BE2C (cell line): ENCODE measurements around the gene TDRD5.

Experiments used
- DNase-seq: peaks from one replicate; pipeline ENCODE4 v3.0.0-alpha.2; 2020
- H3K27me3 ChIP-seq: fragments of 250-450 bp; sonication (Bioruptor Pico); 2 replicates; pipeline ENCODE4 v1.5.1; 2020; ENCODE audit warnings: mild to moderate bottlenecking
- H3K36me3 ChIP-seq: fragments of 250-450 bp; sonication (Bioruptor Pico); 2 replicates; pipeline ENCODE4 v1.5.1; 2020; ENCODE audit warnings: mild to moderate bottlenecking
- H3K4me1 ChIP-seq: fragments of 250-450 bp; sonication (Bioruptor Pico); 2 replicates; pipeline ENCODE4 v1.5.1; 2020
- H3K4me3 ChIP-seq: 2 replicates; pipeline ENCODE4 v1.5.1; 2011; ENCODE audit warnings: low read depth, low read length
- H3K9me3 ChIP-seq: fragments of 250-450 bp; sonication (Bioruptor Pico); 2 replicates; pipeline ENCODE4 v1.5.1; 2020
- TF ChIP-seq, protein P1 (sequence below): IDR thresholded peaks from 2 replicates; pipeline ENCODE4 v1.5.1; 2012; ENCODE audit warnings: mild to moderate bottlenecking, low read depth, low read length

TDRD5 gene

DNA sequence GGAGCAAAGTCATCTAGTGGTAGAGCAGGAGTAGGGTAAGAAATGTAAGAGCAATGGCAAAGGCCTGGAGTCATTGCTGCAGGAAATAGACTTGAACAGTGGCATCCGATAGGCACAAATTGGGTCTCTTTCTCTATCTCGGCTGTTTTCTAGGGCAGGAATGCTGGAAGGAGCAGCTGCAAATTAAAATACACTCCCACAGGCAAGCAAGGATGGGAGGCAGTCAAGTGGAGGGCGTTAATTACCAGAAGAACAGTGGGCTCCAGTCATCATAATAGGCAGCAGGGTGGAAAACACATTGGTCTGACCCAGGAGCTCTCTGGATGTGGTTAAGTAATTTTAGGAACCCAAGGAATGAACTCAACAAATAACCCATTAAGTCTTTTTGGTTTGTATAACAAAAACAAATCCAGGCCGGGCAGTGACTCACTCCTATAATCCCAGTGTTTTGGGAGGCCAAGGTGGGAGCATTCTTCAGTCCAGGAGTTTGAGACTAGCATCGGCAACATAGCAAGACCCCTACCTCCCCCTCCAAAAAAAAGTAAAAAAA, 7.8 kb upstream of the TDRD5 start:
- Histone ChIP-seq H3K9me3 (no peaks in the 10 kb centered on the region), H3K27me3 (peaks cover 26% of the 10 kb centered on the region), H3K4me1 (no peaks in the 10 kb centered on the region), H3K4me3 (no peak overlapping the region), H3K36me3 (no peaks in the 10 kb centered on the region)
- TF ChIP-seq, protein P1, sequence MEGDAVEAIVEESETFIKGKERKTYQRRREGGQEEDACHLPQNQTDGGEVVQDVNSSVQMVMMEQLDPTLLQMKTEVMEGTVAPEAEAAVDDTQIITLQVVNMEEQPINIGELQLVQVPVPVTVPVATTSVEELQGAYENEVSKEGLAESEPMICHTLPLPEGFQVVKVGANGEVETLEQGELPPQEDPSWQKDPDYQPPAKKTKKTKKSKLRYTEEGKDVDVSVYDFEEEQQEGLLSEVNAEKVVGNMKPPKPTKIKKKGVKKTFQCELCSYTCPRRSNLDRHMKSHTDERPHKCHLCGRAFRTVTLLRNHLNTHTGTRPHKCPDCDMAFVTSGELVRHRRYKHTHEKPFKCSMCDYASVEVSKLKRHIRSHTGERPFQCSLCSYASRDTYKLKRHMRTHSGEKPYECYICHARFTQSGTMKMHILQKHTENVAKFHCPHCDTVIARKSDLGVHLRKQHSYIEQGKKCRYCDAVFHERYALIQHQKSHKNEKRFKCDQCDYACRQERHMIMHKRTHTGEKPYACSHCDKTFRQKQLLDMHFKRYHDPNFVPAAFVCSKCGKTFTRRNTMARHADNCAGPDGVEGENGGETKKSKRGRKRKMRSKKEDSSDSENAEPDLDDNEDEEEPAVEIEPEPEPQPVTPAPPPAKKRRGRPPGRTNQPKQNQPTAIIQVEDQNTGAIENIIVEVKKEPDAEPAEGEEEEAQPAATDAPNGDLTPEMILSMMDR, result no peak
- no peak for DNase-seq

DNA sequence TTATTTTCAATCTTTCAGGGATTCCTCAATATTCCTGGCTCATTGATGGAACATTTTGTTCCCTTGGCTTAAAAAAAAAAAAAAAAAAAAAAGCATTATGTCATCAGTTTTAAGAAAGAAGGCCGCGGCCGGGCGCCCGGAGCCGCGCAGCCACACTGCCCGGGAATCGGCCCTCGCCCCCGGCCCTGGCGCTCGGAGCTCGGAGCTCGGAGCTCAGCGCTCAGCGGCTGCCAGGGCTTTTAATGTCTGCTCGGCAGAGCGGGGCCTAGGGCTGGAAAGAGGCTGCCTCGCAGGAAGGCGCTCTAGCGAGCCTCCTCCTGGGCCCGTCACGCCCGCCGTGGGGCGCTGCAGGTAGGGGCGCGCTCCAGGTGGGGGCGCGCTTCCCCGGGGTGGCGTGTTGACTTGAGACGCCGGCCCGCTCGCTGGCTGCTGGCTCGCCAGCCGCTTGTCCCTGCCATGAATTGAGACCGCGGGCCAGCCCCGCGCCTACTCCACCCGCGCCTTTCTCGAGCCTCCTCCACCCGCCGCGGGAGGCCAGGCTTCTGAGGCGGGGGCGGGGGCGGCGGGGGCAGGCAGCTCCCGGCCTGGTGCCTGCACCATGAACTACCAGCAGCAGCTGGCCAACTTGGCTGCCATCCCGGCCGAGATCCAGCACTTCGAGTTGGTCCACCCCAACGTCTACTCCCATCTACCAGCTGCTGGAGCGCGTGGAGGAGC, 5.4 kb upstream of the TDRD5 start:
- peak; percentile 82 for DNase-seq
- H3K9me3 ChIP-seq, result no peaks in the 10 kb centered on the region
- no peaks in the 10 kb centered on the region for H3K36me3 ChIP-seq
- H3K27me3 ChIP-seq, result peaks cover 22% of the 10 kb centered on the region
- TF ChIP-seq, protein P1, result peak; percentile 72
- peak overlapping the region; percentile 56 for H3K4me3 ChIP-seq
- no peaks in the 10 kb centered on the region for H3K4me1 ChIP-seq

DNA sequence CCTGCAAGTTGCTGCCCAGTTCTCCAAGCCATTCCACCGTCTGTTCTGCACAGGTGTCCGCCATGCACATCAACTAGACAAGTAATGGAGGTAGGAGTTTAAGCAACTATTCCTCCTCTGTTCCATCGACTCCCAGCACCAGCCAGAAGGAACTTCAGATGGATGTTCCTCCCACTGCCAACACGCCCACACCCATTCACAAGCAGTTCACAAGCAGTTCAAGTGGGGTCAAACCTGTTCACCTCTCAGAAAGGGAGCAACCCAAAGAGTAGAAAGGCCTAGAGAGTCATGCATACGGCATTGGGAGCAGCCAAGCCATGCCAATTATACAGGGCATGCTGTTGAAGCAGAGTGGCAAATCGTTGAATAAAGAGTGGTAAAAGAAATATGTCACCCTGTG, 4.3 kb upstream of the TDRD5 start:
- H3K27me3 ChIP-seq, result peaks cover 26% of the 10 kb centered on the region

DNA sequence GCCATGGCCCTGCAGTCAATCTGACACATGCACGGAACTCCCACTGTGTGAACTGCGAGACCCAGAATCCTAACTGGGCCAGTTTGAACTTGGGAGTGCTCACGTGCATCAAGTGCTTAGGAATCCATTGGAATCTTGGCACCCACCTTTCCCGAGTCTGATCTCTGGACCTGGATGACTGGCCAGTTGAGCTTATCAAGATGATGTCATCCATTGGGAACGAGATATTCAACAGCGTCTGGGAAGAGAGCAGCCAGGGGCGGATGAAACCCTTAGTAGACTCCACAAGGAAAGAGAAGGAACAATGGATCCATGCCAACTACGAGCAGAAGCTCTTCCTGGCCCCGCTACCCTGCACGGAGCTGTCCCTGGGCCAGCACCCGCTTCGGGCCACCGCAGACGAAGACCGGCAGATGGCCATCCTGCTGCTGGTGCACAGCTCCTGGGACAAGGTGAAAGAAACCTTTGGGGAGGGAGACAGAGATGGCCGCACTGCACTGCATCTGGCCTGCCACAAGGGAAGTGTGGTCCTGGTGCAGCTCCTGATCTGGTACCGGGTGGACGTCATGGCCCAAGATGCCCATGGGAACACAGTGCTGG, 3.1 kb upstream of the TDRD5 start:
- TF ChIP-seq, protein P1, result no peak
- no peak for DNase-seq
- peaks cover 28% of the 10 kb centered on the region for H3K27me3 ChIP-seq
- no peak overlapping the region for H3K4me3 ChIP-seq
- H3K4me1 ChIP-seq, result no peaks in the 10 kb centered on the region
- no peaks in the 10 kb centered on the region for H3K36me3 ChIP-seq
- H3K9me3 ChIP-seq, result no peaks in the 10 kb centered on the region

More for the DNA sequence above, 4.3 kb upstream of the TDRD5 start:
- H3K4me1 ChIP-seq, result no peaks in the 10 kb centered on the region
- no peaks in the 10 kb centered on the region for H3K9me3 ChIP-seq
- no peak for DNase-seq
- TF ChIP-seq, protein P1, result no peak
- no peaks in the 10 kb centered on the region for H3K36me3 ChIP-seq
- no peak overlapping the region for H3K4me3 ChIP-seq

DNA sequence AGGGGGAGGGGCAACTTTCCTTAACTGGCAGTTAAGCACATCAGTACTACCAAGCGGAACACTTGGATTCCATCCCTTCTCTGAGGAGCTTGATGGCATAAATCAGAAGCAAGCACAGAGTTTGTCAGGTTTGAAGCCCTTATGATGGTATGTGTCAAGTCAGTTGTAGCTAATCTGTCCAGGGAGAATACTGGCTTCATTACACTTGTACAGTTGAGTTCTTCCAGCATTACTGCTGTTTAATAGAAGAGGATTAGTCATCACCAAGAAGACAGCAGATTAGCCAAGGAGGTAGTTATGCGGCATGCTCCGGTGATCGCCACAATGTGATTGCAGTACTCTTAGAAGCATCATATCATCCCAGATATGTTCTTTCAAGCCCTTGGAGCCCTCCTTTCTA, 2.1 kb upstream of the TDRD5 start:
- H3K4me3 ChIP-seq, result no peak overlapping the region
- no peaks in the 10 kb centered on the region for H3K4me1 ChIP-seq
- peaks cover 36% of the 10 kb centered on the region for H3K27me3 ChIP-seq
- no peak for DNase-seq
- TF ChIP-seq, protein P1, result no peak
- no peaks in the 10 kb centered on the region for H3K36me3 ChIP-seq
- no peaks in the 10 kb centered on the region for H3K9me3 ChIP-seq

DNA sequence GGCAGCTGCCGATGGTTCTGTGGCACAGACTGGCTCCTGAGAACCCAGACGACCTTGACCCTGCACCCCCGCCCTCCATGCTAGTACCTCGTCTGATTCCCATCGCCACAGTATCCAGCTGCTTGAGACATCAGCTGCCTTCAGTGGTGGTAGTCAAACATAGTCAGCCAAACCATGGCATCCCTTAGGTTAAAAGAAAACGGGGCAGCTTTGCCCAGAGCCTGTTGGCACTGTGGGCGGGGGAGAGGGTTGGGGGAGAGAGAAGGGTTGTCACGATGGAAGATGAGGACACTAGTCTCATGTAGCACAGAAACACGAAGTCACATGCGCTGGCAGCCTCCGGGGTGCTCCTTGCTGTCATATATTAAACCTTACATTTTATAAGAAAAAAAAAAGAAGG, 961 bp upstream of the TDRD5 start:
- Histone ChIP-seq H3K36me3 (no peaks in the 10 kb centered on the region), H3K27me3 (peaks cover 27% of the 10 kb centered on the region)
- TF ChIP-seq, protein P1, result no peak

More for the DNA sequence above, 961 bp upstream of the TDRD5 start:
- Histone ChIP-seq H3K4me1 (no peaks in the 10 kb centered on the region), H3K4me3 (no peak overlapping the region), H3K9me3 (no peaks in the 10 kb centered on the region)
- DNase-seq, result no peak
